K562 treated with DMSO at 1 percent for 24 hours (cell line): Measurements from ENCODE around the gene MFSD6L. TPM values are rescaled to one million over a fixed set of nuclear protein-coding genes. Genes with fewer than 3 reads are reported as not detected.

Experiments used
- total RNA-seq: library from RNA; unstranded; fragments of 300-600 nt; gene quantifications from 2 replicates; pipeline ENCODE4 v1.2.3, GENCODE V29; 2022; ENCODE audit warnings: low read depth; ENCODE audit not compliant: insufficient read depth

The MFSD6L gene
- total RNA-seq: not detected in 2 replicates

GRCh38 chr17:8798846-8799569, at the start of gene MFSD6L:
TSS of gene MFSD6L (minus strand) at chr17:8799365. CDS start at chr17:8799120, 245 bp downstream.

GRCh38 chr17:8758137-8758596, 41.0 kb downstream of the MFSD6L start, which contains the start of gene SPDYE4:
TSS of gene SPDYE4 (minus strand) at chr17:8758546. CDS start at chr17:8758382, 164 bp downstream.

Other genes with a start within 250 kb of the MFSD6L start
- 30.8 and 46.3 TPM in 2 replicates for gene MYH10, start 168.6 kb downstream of the MFSD6L start, total RNA-seq
- not detected in 2 replicates for gene CCDC42, start 54.5 kb downstream of the MFSD6L start, total RNA-seq
- not detected in 2 replicates for gene SPDYE4, start 40.8 kb downstream of the MFSD6L start, total RNA-seq
- gene PIK3R6, start 68.3 kb upstream of the MFSD6L start, total RNA-seq: not detected in 2 replicates
- not detected in 2 replicates for gene PIK3R5, start 166.3 kb upstream of the MFSD6L start, total RNA-seq
- 0.05 TPM in 1 of 2 replicates, not detected in the other for gene NTN1, start 222.1 kb upstream of the MFSD6L start, total RNA-seq